H9 (cell line): ENCODE measurements around the gene NSG1. TPM values are rescaled to one million over a fixed set of nuclear protein-coding genes. Genes with fewer than 3 reads are reported as not detected.

Experiments
- DNase-seq: peaks from one replicate; pipeline ENCODE4 v3.0.0-alpha.2; 2017
- H2AFZ ChIP-seq: one replicate; pipeline ENCODE4 v1.6.1; 2013; ENCODE audit warnings: mild to moderate bottlenecking, low read length, control low read depth, moderate library complexity
- H2AK5ac ChIP-seq: 2 replicates; pipeline ENCODE4 v1.6.1; 2013; ENCODE audit warnings: low read length, control low read depth, mixed read lengths; ENCODE audit not compliant: insufficient read length
- H2BK120ac ChIP-seq: one replicate; pipeline ENCODE4 v1.6.1; 2013; ENCODE audit warnings: low read depth, mild to moderate bottlenecking, low read length, control low read depth, inconsistent platforms; ENCODE audit not compliant: poor library complexity, severe bottlenecking
- H2BK12ac ChIP-seq: 2 replicates; pipeline ENCODE4 v1.6.1; 2013; ENCODE audit warnings: low read length, control low read depth, mixed read lengths, low read depth; ENCODE audit not compliant: insufficient read length
- H2BK15ac ChIP-seq: 2 replicates; pipeline ENCODE4 v1.6.1; 2013; ENCODE audit warnings: low read depth, low read length, control low read depth
- H2BK20ac ChIP-seq: one replicate; pipeline ENCODE4 v1.6.1; 2013; ENCODE audit warnings: low read depth, mild to moderate bottlenecking, low read length, control low read depth, inconsistent platforms; ENCODE audit not compliant: poor library complexity, severe bottlenecking
- H2BK5ac ChIP-seq: 2 replicates; pipeline ENCODE4 v1.6.1; 2013; ENCODE audit warnings: low read length, control low read depth, mixed read lengths; ENCODE audit not compliant: insufficient read length
- H3K14ac ChIP-seq: 2 replicates; pipeline ENCODE4 v1.6.1; 2013; ENCODE audit warnings: low read length, control low read depth; ENCODE audit not compliant: insufficient read depth
- H3K18ac ChIP-seq: 2 replicates; pipeline ENCODE4 v1.6.1; 2013; ENCODE audit warnings: low read depth, mild to moderate bottlenecking, mixed read lengths, low read length, control low read depth; ENCODE audit not compliant: insufficient read length
- H3K23ac ChIP-seq: 2 replicates; pipeline ENCODE4 v1.6.1; 2013; ENCODE audit warnings: low read length, control low read depth, mixed read lengths, low read depth; ENCODE audit not compliant: insufficient read length
- H3K23me2 ChIP-seq: 2 replicates; pipeline ENCODE4 v1.6.1; 2013; ENCODE audit warnings: low read depth, mild to moderate bottlenecking, mixed read lengths, low read length, control low read depth; ENCODE audit not compliant: insufficient read length, poor library complexity, severe bottlenecking
- H3K27ac ChIP-seq: 2 replicates; pipeline ENCODE4 v1.5.1; 2013; ENCODE audit warnings: low read length, control low read depth, mixed read lengths, low read depth; ENCODE audit not compliant: insufficient read length
- H3K27me3 ChIP-seq: 2 replicates; pipeline ENCODE4 v1.6.1; 2013; ENCODE audit warnings: low read length, control low read depth, inconsistent platforms; ENCODE audit not compliant: insufficient read depth
- H3K4ac ChIP-seq: 2 replicates; pipeline ENCODE4 v1.6.1; 2013; ENCODE audit warnings: low read depth, mild to moderate bottlenecking, control low read depth, inconsistent platforms, low read length, moderate library complexity
- H3K4me1 ChIP-seq: 2 replicates; pipeline ENCODE4 v1.6.1; 2013; ENCODE audit warnings: low read length, control low read depth, inconsistent platforms; ENCODE audit not compliant: insufficient read depth
- H3K4me2 ChIP-seq: 2 replicates; pipeline ENCODE4 v1.6.1; 2013; ENCODE audit warnings: low read length, control low read depth, mixed read lengths; ENCODE audit not compliant: insufficient read length, insufficient read depth
- H3K56ac ChIP-seq: 2 replicates; pipeline ENCODE4 v1.6.1; 2013; ENCODE audit warnings: low read depth, mild to moderate bottlenecking, mixed read lengths, low read length, control low read depth; ENCODE audit not compliant: insufficient read length
- H3K79me1 ChIP-seq: 2 replicates; pipeline ENCODE4 v1.6.1; 2013; ENCODE audit warnings: low read depth, mild to moderate bottlenecking, moderate library complexity, low read length, control low read depth, inconsistent platforms; ENCODE audit not compliant: insufficient read depth, poor library complexity, severe bottlenecking
- H3K79me2 ChIP-seq: 2 replicates; pipeline ENCODE4 v1.6.1; 2013; ENCODE audit warnings: low read length, control low read depth, inconsistent platforms; ENCODE audit not compliant: insufficient read depth
- H3K9ac ChIP-seq: 2 replicates; pipeline ENCODE4 v1.6.1; 2013; ENCODE audit warnings: low read length, control low read depth, mixed read lengths; ENCODE audit not compliant: insufficient read length; ENCODE audit errors: extremely low read depth
- H3K9me3 ChIP-seq: one replicate; pipeline ENCODE4 v1.6.1; 2013; ENCODE audit warnings: low read depth, low read length, inconsistent platforms; ENCODE audit not compliant: control insufficient read depth
- H3T11ph ChIP-seq: one replicate; pipeline ENCODE4 v1.6.1; 2013; ENCODE audit warnings: mild to moderate bottlenecking, low read length, control low read depth, inconsistent platforms
- H4K20me1 ChIP-seq: one replicate; pipeline ENCODE4 v1.6.1; 2013; ENCODE audit not compliant: control insufficient read depth, insufficient read length, insufficient read depth
- H4K5ac ChIP-seq: 2 replicates; pipeline ENCODE4 v1.6.1; 2013; ENCODE audit warnings: low read depth, mild to moderate bottlenecking, mixed read lengths, low read length, control low read depth; ENCODE audit not compliant: insufficient read length
- H4K8ac ChIP-seq: replicated peaks from 2 replicates; pipeline ENCODE4 v1.6.1; 2013; ENCODE audit warnings: low read length, control low read depth, mixed read lengths, low read depth; ENCODE audit not compliant: insufficient read length
- H4K91ac ChIP-seq: 2 replicates; pipeline ENCODE4 v1.6.1; 2013; ENCODE audit warnings: low read depth, mild to moderate bottlenecking, moderate library complexity, mixed read lengths, low read length, control low read depth; ENCODE audit not compliant: insufficient read length
- H3K27ac Mint-ChIP-seq, 3 experiments: 2 replicates in 2 of 3; 3 replicates in 1 of 3; pipeline ENCODE4 v1.8.0; 2020 to 2021; ENCODE audit warnings: mixed read lengths in 3 of 3, mild to moderate bottlenecking in 1 of 3, moderate library complexity in 1 of 3
- H3K27me3 Mint-ChIP-seq: 2 replicates; pipeline ENCODE4 v1.8.0; 2021; ENCODE audit warnings: low read depth, mild to moderate bottlenecking, moderate library complexity, mixed read lengths
- H3K36me3 Mint-ChIP-seq, 3 experiments: 2 replicates in 2 of 3; 3 replicates in 1 of 3; pipeline ENCODE4 v1.8.0; 2020 to 2021; ENCODE audit warnings: low read depth in 3 of 3, mixed read lengths in 3 of 3; ENCODE audit not compliant: insufficient read depth in 1 of 3
- H3K4me1 Mint-ChIP-seq, 2 experiments: 2 replicates each; pipeline ENCODE4 v1.8.0; 2020; ENCODE audit warnings: mixed read lengths in 2 of 2
- H3K4me3 Mint-ChIP-seq, 2 experiments: 2 replicates in 1 of 2; 3 replicates in 1 of 2; pipeline ENCODE4 v1.8.0; 2020 to 2021; ENCODE audit warnings: mild to moderate bottlenecking in 2 of 2, mixed read lengths in 2 of 2, moderate library complexity in 1 of 2
- H3K9me3 Mint-ChIP-seq, 2 experiments: 2 replicates in 1 of 2; 3 replicates in 1 of 2; pipeline ENCODE4 v1.8.0; 2020; ENCODE audit warnings: mild to moderate bottlenecking in 2 of 2, mixed read lengths in 2 of 2, moderate library complexity in 1 of 2
- CTCF ChIP-seq: fragments of 200-600 bp; sonication (generic); conservative IDR thresholded peaks from 3 replicates; pipeline ENCODE4 v1.8.0; 2021; ENCODE audit warnings: antibody characterized with exemption, mild to moderate bottlenecking
- WGBS: extraction: QIAGEN DNeasy Blood & Tissue Kit; methylation state at CpG from one replicate; pipeline ENCODE4 v1.1.7; 2013; ENCODE audit warnings: missing lambda C conversion rate, low lambda C conversion rate, mixed read lengths; ENCODE audit not compliant: insufficient read length; ENCODE audit errors: extremely low coverage; 5-methylcytosine and 5-hydroxymethylcytosine counted together
- total RNA-seq: library from RNA; stranded (reverse); gene quantifications from 2 replicates; pipeline ENCODE4 v1.2.1, GENCODE V29; 2021

The NSG1 gene
- total RNA-seq, 1 experiment from 2014 or later, result 9.3 TPM

- H3K27me3 Mint-ChIP-seq, result no peaks in the 10 kb centered on the region; the same call in 1 of the 2 replicates
- Histone ChIP-seq H3K27ac (no peak overlapping the region), H2BK5ac (no peak overlapping the region), H4K20me1 (no peaks in the 10 kb centered on the region), H3K23ac (no peak overlapping the region), H4K8ac (no peak overlapping the region), H3K27me3 (no peaks in the 10 kb centered on the region), H3K56ac (no peak overlapping the region), H3K79me1 (no peaks in the 10 kb centered on the region), H3K14ac (no peak overlapping the region), H2BK20ac (no peak overlapping the region), H2AFZ (no peak overlapping the region), H3K4me1 (peaks cover 17% of the 10 kb centered on the region; the same call in 1 of the 2 replicates), H3K23me2 (no peaks in the 10 kb centered on the region), H3K79me2 (no peaks in the 10 kb centered on the region), H4K91ac (no peak overlapping the region), H2AK5ac (no peak overlapping the region), H3K18ac (no peak overlapping the region), H3K4ac (no peak overlapping the region), H4K5ac (no peak overlapping the region), H2BK120ac (no peak overlapping the region), H2BK12ac (no peak overlapping the region), H3T11ph (no peak overlapping the region), H3K9me3 (no peaks in the 10 kb centered on the region), H3K4me2 (no peak overlapping the region), H3K9ac (no peak overlapping the region), H2BK15ac (no peak overlapping the region)
- no peak for TF ChIP-seq CTCF
- no peaks in the 10 kb centered on the region for H3K9me3 Mint-ChIP-seq
- no peak overlapping the region for H3K27ac Mint-ChIP-seq
- peaks cover 32 to 48% of the 10 kb centered on the region in 2 experiments for H3K4me1 Mint-ChIP-seq
- no CpG with 5 or more reads among the region's 5 CpGs for WGBS
- H3K36me3 Mint-ChIP-seq, result peaks cover 3 to 14% (median 4%) of the 10 kb centered on the region in 3 experiments; a peak in 5 of 7 replicates
- H3K4me3 Mint-ChIP-seq, result no peak overlapping the region
- no peak for DNase-seq
Measured at GRCh38 chr4:4459181-4459580, 72.3 kb downstream of the NSG1 start.
